ENCODE results near the gene TBCK.

GRCh38 chr4:106195435-106195950 lies 120.5 kb downstream of the TBCK start:
- TF ChIP-seq CTCF (IDR thresholded peaks at IDR 0.05) (no peak), POLR2A (IDR thresholded peaks at IDR 0.05; ENCODE audit: low read depth) (no peak), EP300 (IDR thresholded peaks at IDR 0.05) (no peak)
